HG03159 (cell line): Measurements from ENCODE around the gene PITX3.

Experiments
- ATAC-seq: cut with Tn5 transposase; IDR thresholded peaks from one replicate; pipeline ENCODE4 v1.9.1; 2021; ENCODE audit warnings: mild to moderate bottlenecking, moderate library complexity; ENCODE audit not compliant: unreplicated experiment

The PITX3 gene

GRCh38 chr10:102185811-102186527 is 55.3 kb downstream of the PITX3 start:
- no peak for ATAC-seq

DNA sequence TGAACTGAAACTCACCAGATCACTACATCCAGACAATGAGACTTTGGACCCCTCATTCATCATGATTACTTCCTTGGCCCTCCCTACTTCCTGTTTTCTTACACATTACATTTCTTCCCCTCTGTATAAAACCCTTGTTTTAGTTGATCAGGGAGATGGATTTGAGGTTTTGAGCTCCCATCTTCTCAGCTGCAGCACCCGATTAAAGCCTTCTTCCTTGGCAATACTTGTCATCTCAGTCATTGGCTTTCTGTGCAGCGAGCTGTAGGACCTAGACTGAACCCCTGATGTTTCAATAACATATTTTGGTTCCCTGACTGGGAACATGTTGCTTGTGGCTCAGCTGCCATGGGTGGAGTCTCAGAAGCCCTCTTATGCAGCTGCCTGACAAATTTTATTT is 56.0 kb downstream of the PITX3 start:
- no peak for ATAC-seq

DNA sequence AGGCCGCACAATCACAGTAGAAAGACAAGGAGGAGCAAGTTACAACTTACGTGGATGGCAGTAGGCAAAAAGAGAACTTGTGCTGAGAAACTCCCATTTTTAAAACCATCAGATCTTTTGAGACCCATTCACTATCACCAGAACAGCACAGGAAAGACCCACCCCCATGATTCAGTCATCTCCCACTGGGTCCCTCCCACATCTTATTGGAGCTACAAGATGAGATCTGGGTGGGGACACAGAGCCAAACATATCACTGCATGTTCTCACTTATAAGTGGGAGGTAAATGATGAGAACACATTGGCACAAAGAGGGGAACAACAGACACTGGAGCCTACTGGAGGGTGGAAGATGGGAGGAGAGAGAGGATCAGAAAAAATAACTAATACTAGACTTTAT is 56.7 kb downstream of the PITX3 start:
- no peak for ATAC-seq
